Neural crest cell (in vitro differentiated cells): ENCODE results near the gene TLCD1. TPM values are rescaled to one million over a fixed set of nuclear protein-coding genes. Genes with fewer than 3 reads are reported as not detected.

ENCODE experiments used
- DNase-seq: peaks from one replicate; pipeline ENCODE4 v3.0.0; 2021; ENCODE audit warnings: low read depth, mixed read lengths, low spot score
- H3K27ac Mint-ChIP-seq: one replicate; pipeline ENCODE4 v1.8.0; 2021; ENCODE audit warnings: mild to moderate bottlenecking, mixed read lengths; ENCODE audit not compliant: unreplicated experiment
- H3K27me3 Mint-ChIP-seq: 2 replicates; pipeline ENCODE4 v1.8.0; 2021; ENCODE audit warnings: low read depth, mild to moderate bottlenecking, mixed read lengths
- H3K36me3 Mint-ChIP-seq: 2 replicates; pipeline ENCODE4 v1.8.0; 2021; ENCODE audit warnings: low read depth, mild to moderate bottlenecking, mixed read lengths
- H3K4me1 Mint-ChIP-seq: 2 replicates; pipeline ENCODE4 v1.8.0; 2021; ENCODE audit warnings: mixed read lengths
- H3K4me3 Mint-ChIP-seq: one replicate; pipeline ENCODE4 v1.8.0; 2021; ENCODE audit warnings: mild to moderate bottlenecking, mixed read lengths
- H3K9me3 Mint-ChIP-seq: 2 replicates; pipeline ENCODE4 v1.8.0; 2021; ENCODE audit warnings: mixed read lengths
- CTCF ChIP-seq: fragments of 200-600 bp; sonication (generic); conservative IDR thresholded peaks from 2 replicates; pipeline ENCODE4 v1.5.0; 2021; ENCODE audit warnings: antibody characterized with exemption, mild to moderate bottlenecking
- total RNA-seq: library from RNA; stranded (reverse); gene quantifications from 2 replicates; pipeline ENCODE4 v1.2.1, GENCODE V29; 2021

TLCD1 gene
- total RNA-seq, 1 donor from 2014 or later, result 6.1 TPM

GRCh38 chr17:28748852-28749515 is 23.0 kb upstream of the TLCD1 start:
- H3K36me3 Mint-ChIP-seq, result peaks cover 16% of the 10 kb centered on the region

GRCh38 chr17:28747801-28748750 is 22.0 kb upstream of the TLCD1 start:
- H3K9me3 Mint-ChIP-seq, result no peaks in the 10 kb centered on the region
- no peak for TF ChIP-seq CTCF
- peaks cover 10% of the 10 kb centered on the region for H3K27me3 Mint-ChIP-seq
- no peak overlapping the region for H3K27ac Mint-ChIP-seq
- no peak for DNase-seq
- peaks cover 16% of the 10 kb centered on the region for H3K36me3 Mint-ChIP-seq
- peak overlapping the region; percentile 67 for H3K4me3 Mint-ChIP-seq
- H3K4me1 Mint-ChIP-seq, result peaks cover 43% of the 10 kb centered on the region

More at GRCh38 chr17:28748852-28749515, 23.0 kb upstream of the TLCD1 start:
- Mint-ChIP-seq H3K9me3 (no peaks in the 10 kb centered on the region), H3K4me1 (peaks cover 40% of the 10 kb centered on the region), H3K4me3 (peak overlapping the region; percentile 67), H3K27me3 (peaks cover 9% of the 10 kb centered on the region), H3K27ac (no peak overlapping the region)
- TF ChIP-seq CTCF, result no peak
- no peak for DNase-seq

- no peak for TF ChIP-seq CTCF
- H3K36me3 Mint-ChIP-seq, result peaks cover 12% of the 10 kb centered on the region
- peaks cover 43% of the 10 kb centered on the region for H3K4me1 Mint-ChIP-seq
- no peak for DNase-seq
- no peaks in the 10 kb centered on the region for H3K9me3 Mint-ChIP-seq
- H3K27me3 Mint-ChIP-seq, result peaks cover 12% of the 10 kb centered on the region
- H3K4me3 Mint-ChIP-seq, result peak overlapping the region; percentile 99
- no peak overlapping the region for H3K27ac Mint-ChIP-seq
Observed at GRCh38 chr17:28747051-28747691, 21.1 kb upstream of the TLCD1 start.

GRCh38 chr17:28746611-28747050 is 20.6 kb upstream of the TLCD1 start:
- no peak overlapping the region for H3K27ac Mint-ChIP-seq
- no peak for TF ChIP-seq CTCF
- H3K9me3 Mint-ChIP-seq, result no peaks in the 10 kb centered on the region
- peaks cover 12% of the 10 kb centered on the region for H3K36me3 Mint-ChIP-seq
- H3K27me3 Mint-ChIP-seq, result peaks cover 12% of the 10 kb centered on the region
- DNase-seq, result no peak
- H3K4me3 Mint-ChIP-seq, result peak overlapping the region; percentile 99
- H3K4me1 Mint-ChIP-seq, result peaks cover 43% of the 10 kb centered on the region

DNA sequence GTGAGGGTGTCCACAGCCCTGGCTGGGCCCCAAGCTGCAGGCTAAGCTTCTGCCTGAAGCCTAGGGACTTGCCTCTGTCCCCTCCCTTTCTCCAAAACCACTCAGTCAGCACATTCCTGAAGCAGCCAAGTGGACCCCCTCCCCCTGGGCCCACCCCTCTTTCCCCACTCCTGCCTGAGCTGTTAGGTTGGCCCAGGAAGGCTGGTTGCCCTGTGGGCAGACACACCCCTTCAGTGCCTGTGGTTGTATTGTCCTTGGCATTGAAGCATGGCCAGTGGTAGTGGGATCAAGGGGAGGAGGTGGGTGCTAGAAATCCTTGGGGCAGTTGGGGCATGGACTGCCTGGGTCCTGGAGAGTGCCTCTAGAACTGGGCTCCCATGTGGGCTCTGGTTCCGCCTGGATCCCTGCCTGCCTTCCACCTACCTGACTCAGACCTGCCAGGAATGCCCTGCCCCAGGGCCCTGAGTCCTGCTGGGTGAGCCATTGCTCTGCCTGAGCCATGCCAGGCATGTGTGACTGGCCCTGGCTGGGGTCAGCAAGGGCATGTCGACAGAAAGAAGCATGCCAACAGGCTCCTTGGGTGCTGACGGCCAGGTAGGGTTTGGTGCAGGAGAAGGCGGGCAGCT is 19.9 kb upstream of the TLCD1 start:
- H3K4me1 Mint-ChIP-seq, result peaks cover 43% of the 10 kb centered on the region
- no peak for DNase-seq

More for the DNA sequence above, 19.9 kb upstream of the TLCD1 start:
- Mint-ChIP-seq H3K9me3 (no peaks in the 10 kb centered on the region), H3K27me3 (peaks cover 12% of the 10 kb centered on the region), H3K36me3 (peaks cover 12% of the 10 kb centered on the region), H3K27ac (peak overlapping the region; percentile 62), H3K4me3 (peak overlapping the region; percentile 99)
- TF ChIP-seq CTCF, result no peak
